DOHH2 (cell line): Measurements from ENCODE around the gene NCAM2.

ENCODE experiments used
- EZH2phosphoT487 ChIP-seq: fragments of 200-600 bp; sonication (generic); IDR thresholded peaks from 2 replicates; pipeline ENCODE4 v1.6.1; 2017; ENCODE audit warnings: borderline replicate concordance, mild to moderate bottlenecking, antibody characterized with exemption, low read length, moderate library complexity, mixed read lengths
- TF ChIP-seq, protein P1 (sequence below): fragments of 200-600 bp; sonication (generic); IDR thresholded peaks from one replicate; pipeline ENCODE4 v1.5.1; 2014; ENCODE audit warnings: antibody characterized with exemption, mild to moderate bottlenecking, low read depth, low read length; ENCODE audit not compliant: poor library complexity, severe bottlenecking

DNA sequence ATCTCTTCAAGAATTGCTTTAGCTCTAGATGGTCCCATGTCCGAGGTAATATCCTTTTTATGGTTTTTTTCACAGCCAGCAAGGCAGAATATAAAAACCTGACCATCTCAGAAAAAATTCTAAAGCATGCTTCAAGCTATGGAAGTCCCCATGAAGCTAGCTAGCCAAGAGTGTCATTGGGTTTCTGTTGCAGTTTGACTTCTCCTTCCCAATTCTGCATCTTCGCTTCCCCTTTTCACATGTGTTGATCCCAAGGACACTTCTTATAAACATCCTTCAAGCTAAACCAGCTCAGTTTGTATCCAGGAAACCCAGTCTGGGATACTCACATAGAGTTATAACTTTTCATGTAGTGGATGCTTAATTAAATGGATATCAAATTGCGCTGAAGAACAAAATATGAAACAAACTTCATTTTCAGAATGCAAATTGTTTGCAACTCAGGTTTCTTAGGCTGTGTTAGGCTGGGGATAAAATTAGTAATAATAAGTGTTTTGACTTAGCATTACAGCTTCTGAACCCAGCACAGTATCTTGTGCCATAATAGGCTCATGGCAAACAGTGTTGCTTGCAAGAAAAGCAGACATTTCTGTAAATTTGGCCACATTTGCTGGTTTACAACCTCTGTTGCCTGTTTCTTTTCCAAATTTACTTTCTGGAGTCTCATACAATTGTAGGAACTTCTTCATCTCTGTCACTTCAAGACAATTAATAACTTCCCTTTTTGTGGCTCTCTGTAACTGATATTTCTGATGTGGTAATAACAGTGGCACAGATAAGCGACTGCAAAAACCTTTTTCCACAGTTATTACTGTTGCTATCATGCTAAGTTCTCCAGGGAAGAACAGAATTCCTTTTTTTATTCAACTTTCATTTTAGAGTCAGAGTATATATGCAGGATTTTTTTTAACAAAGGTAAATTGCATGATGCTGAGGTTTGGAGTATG, 53.2 kb downstream of the NCAM2 start:
- TF ChIP-seq, protein P1, sequence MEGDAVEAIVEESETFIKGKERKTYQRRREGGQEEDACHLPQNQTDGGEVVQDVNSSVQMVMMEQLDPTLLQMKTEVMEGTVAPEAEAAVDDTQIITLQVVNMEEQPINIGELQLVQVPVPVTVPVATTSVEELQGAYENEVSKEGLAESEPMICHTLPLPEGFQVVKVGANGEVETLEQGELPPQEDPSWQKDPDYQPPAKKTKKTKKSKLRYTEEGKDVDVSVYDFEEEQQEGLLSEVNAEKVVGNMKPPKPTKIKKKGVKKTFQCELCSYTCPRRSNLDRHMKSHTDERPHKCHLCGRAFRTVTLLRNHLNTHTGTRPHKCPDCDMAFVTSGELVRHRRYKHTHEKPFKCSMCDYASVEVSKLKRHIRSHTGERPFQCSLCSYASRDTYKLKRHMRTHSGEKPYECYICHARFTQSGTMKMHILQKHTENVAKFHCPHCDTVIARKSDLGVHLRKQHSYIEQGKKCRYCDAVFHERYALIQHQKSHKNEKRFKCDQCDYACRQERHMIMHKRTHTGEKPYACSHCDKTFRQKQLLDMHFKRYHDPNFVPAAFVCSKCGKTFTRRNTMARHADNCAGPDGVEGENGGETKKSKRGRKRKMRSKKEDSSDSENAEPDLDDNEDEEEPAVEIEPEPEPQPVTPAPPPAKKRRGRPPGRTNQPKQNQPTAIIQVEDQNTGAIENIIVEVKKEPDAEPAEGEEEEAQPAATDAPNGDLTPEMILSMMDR: no peak
- no peak for TF ChIP-seq EZH2phosphoT487
